Stimulated activated CD8-positive, alpha-beta memory T cell treated with anti-CD3 and anti-CD28 coated beads, Interleukin-2, amount 100 ng/mL, for 1 hour (primary cell): ENCODE measurements around the gene OR4D10.
"Not testable (repeated sequence)": the region's sequence is repeated elsewhere in the genome, so short reads cannot be mapped to it uniquely, and the experiment has no call there.

Experiments
- DNase-seq, 2 donors: peaks; one replicate each; pipeline ENCODE4 v3.0.0-alpha.2; 2020; ENCODE audit warnings: low read depth in 2 of 2

The OR4D10 gene

DNA sequence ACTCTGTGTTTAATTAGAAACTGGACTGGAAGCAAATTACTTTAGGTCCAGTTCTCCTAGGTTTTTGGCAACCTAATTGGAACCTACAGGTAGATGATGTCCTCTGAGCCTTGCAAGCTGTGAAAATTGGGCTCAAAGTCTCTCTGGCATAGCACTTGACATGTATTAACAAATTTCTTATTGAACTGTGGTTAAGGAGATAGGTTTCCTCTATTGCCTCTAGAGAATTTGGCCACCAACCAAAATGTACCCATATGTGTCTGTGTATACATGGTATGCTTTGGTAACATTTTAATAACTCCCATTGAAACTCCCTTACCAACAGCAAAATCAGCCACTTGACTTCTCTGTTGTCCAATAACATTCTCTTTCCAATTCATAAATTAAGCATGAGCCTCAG is at the start of gene OR4D10:
OR4D10 (plus strand) TSS at position 301 of the 400 bp plus-strand sequence. CDS start 4,115 bp downstream, outside the sequence.
- no peak for DNase-seq

DNA sequence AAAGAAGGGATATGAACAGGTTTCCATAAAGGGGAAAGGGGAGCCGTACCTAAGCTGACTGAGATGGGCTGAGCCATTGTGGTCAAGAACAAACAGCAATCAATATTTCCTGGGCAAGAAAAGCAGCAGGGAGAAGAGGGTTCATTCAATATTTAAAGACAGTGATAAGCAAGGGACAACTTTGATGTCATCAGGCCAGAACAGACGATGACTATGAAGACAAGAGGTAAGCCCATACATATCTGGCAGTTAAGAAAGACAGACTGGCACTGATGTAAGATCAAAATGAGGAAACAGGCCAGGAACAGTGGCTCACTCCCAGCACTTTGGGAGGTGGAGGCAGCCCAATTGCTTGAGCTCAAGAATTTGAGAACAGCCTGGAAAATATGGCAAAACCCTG is 49.3 kb upstream of the OR4D10 start:
- DNase-seq: no peak

DNA sequence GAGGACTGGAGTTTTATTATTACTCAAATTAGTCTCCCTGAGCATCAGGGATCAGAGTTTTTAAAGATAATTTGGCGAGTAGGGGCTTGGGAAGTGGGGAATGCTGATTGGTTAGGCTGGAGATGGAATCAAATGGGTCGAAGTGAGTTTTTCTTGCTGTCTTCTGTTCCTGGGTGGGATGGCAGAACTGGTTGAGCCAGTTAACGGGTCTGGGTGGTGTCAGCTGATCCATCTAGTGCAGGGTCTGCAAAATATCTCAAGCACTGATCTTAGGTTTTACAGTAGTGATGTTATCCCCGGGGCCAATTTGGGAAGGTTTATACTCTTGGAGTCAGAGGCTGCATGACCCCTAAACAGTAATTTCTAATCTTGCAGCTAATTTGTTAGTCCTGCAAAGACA is 48.0 kb upstream of the OR4D10 start:
- DNase-seq: no peak

DNA sequence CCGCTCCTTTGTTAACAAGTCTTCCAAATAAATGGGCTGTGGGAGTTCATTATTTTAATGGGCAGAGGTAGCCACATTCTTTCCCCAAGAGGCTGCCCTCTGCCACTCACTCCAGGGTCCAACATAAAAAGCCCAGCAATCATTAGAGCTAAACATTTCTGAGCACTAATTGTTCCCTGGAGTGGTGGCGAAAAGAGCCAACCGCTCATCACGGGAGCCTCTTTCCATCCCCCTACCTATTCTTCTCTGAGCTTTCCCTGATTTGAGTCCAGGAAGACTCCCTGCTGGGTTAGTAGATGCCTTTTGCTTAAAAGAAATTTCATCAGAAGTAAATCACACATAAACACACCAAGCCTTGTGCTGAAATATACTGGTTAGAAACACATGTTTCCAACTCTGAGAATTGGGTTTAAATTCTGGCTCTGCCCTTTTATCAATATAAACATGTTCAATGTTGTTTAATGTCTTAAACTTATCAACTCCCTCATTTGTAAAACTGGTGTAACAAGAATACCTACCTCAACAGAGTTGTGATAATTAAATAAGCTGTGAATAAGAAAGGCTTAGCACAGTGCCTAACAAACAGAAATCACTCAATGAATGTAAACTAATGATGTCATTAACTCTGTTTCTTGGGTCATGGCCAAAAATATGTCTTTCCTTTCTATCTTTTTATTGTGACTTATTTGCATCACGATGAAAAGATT is 46.6 kb upstream of the OR4D10 start, which contains the start of gene OR5A2:
OR5A2 (minus strand) TSS at position 53 of the 707 bp plus-strand sequence. CDS start 3,460 bp downstream, outside the sequence.
- no peak for DNase-seq

DNA sequence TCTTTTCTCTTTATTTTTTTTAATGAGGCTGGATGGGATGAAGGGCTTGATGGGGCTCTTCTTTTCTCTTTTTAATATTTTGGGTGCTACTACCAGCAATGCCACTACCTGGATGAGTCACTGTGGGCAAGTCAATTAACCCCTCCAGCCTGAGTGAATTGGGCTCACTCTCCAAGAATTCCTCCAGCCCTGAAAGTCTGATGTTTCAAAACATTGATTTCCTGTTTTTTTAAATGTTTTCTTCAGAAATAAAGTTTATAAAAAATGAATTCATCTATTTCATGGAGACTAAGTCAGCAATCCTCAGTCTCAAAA is 46.1 kb upstream of the OR4D10 start:
- DNase-seq: no peak

DNA sequence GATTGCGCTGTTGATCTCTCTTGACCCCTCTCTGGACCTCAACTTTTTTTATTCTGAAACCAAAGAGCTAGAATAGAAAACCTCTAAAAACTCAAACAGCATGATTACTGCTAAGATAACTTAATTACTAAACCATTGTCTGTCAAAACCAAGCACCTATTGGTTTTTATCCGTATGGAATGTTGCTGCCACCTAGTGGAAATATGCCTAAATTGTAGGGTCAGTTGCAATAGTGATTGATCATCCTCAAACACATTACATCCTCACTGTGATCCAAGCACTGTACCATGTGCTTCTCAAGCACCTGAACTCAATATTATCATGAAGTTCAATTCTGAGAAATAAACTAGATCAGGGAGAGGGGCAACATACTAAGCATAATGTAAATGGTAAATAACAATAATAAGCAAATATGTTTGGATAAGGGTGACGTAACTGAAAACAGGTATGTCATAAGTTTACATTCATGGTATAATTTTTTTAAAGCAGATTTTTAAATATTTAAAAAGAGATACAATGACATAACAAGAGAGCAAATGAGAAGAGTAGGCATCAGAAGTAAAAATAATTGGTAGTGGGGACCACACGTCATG is 43.1 kb upstream of the OR4D10 start:
- DNase-seq: no peak

DNA sequence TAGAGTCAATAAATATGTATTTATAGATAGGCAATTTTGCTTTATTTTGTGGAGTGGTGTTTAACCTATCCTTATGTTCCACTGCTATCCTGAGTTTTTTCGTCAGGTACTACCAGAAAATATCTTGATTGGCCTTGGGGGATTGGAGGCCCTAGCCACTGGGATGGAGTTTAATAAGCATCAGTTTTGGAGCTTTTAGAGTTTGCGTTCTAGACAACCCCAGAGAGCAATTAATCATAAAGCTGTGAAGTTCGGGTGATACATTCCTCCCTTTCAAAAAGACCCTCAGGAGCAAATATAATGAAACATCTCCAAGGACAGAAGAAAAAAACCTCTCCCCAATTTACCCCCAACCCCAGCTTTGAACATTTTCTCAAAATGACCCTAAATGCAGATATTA is 36.9 kb upstream of the OR4D10 start, which contains the start of gene OR5A1:
OR5A1 (plus strand) TSS at position 301 of the 400 bp plus-strand sequence. CDS start 6,700 bp downstream, outside the sequence.
- DNase-seq: no peak

DNA sequence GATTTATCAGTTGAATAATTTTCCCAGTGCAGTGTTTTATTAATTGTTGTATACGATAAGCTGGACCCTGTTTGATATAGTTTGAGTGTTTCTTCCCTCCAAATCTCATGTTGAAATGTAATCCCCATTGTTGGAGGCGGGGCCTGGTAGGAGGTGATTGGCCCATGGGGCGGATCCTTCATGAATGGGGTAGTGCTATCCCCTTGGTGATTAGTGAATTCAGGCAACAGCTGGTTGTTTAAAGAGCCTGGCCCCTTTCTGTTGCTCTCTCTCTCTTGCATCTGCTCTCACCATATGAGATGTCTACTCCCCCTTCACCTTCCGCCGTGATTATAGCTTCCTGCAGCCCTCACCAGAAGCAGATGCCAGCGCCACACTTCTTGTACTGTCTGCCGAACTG is 35.3 kb upstream of the OR4D10 start:
- no peak for DNase-seq

DNA sequence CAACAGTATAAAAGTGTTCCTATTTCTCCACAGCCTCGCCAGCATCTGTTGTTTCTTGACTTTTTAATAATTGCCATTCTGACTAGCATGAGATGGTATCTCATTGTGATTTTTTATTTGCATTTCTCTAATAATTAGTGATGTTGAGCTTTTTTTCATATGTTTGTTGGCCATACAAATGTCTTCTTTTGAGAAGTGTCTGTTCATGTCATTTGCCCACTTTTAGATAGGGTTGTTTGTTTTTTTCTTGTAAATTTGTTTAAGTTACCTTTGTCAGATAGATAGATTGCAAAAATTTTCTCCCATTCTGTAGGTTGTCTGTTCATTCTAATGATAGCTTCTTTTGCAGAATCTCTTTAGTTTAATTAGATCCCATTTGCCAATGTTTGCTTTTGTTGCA is 27.5 kb upstream of the OR4D10 start:
- not testable (repeated sequence) for DNase-seq

DNA sequence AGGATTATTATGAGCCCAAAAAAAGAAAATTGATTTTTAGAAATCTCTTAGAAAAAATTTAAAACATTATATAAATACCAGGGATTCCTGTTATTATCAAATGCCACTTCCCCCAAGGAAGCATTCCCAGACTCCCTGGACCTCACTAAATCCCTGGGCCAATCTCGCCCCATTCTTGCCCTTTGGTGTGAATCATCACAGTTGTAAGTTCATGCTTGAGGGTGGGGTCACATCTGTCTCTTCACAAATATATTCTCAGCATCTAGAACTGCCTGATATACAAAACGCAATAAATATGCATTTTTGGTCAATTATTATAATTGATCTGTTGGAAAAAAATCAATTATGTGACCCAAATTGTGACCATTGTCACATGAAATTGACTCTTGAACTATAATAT is 24.6 kb upstream of the OR4D10 start:
- DNase-seq: no peak

DNA sequence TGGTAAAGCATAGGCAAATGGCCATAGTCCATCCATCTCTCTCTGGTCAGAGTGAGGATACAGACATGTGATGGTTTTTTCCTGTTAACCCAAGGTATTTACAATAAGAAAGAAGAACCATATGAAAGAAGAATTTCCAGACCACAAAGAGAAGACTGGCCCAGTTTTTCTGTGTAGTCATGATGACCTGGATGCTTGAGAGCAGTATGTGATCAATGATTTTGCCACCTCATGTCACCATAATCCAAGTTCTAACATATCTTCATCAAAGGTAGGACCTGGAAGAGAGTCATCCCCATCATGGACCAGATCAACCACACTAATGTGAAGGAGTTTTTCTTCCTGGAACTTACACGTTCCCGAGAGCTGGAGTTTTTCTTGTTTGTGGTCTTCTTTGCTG is 16.5 kb upstream of the OR4D10 start, which contains the start of gene OR4D6:
OR4D6 (plus strand) TSS at position 301 of the 400 bp plus-strand sequence; CDS start at position 301, 0 bp downstream.
- DNase-seq: no peak

DNA sequence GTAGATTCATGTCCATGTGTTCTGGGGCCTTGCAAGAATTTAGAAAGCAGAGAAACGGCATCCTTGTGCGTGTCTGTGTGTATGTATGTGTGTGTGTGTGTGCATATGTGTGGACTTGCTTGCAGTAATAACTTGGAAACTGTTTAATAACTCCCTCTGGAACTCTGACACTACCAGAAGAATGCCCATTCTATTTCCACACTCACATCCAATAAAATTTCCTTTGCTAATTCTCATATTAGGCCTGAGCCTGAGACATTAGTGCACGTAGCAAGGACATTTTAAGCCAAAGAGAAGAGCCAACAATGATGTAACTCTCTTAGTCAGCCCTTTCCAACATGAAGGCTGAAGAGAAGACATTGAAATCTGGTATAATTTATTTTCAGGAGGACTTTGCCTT is 13.2 kb upstream of the OR4D10 start:
- no peak for DNase-seq

DNA sequence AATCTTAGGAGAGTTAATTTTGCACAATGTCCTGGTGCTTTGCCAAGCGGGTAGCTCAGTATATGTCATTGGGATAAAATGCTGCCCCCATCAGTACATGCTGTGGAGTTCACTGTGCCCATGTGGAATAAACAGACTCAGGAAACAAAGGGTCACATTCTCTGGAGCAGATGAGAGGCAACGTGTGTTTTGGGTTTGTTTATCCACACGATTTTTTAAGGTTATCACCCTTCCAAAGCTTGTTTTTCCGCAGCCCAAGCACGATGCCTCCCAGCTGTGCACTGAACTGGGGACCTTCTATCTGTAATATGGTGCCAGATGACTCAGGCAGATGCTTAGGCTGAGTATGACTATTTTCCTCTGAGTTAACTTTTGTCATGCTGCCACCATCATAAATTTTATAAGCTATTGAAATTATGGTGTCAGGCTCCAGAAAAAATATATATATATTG is 9.9 kb upstream of the OR4D10 start:
- DNase-seq: no peak

DNA sequence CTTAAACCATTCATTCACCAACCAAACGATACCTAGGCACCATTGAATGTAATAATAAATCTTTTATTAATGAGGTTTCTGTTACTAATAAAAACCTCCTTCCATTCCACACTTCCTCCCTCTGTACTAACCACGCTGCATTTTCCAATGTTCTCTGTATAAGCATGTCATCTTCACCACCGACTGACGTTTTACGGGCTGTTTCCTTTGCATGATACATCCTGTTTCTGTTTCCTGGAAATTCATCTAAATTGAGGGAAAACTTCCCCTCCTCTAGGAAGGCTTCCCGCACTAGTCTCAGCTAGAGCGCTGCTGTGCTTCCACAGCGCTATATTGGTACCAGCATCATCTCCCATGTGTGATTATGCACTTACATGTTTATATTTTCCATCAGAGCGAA is 2.1 kb downstream of the OR4D10 start:
- no peak for DNase-seq

DNA sequence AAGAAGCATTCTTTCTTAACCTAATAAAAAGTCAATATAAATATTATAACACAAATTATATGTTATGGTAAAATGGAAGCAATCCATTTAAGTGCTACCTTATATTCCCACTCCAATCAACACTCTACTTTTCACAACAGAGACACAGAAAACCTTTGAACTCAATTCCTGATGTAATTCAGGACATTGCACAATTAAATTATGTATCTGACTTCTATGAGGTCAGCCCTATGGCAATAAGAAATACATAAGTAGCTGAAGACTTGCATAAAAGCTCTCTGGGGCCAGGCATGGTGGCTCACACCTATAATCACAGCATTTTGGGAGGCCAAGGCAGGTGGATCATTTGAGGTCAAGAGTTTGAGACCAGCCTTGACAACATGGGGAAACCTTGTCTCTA is 6.8 kb downstream of the OR4D10 start:
- no peak for DNase-seq

DNA sequence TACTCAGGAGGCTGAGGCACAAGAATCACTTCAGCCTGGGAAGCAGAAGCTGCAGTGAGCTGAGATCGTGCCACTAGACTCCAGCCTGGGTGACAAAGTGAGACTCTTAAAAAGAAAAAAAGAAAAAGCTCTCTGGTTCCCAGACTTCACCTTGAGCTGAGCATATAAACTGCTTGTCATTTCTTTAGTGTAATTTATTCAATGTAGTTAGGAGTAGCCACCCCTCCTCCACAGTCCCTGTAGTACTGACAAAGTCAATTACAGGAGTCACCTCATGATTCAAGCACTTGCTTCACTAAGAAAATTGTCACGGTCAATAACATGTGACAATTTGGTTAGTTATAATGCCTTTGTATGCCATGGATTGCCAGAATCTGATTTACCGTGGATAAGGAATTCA is 7.2 kb downstream of the OR4D10 start:
- no peak for DNase-seq

DNA sequence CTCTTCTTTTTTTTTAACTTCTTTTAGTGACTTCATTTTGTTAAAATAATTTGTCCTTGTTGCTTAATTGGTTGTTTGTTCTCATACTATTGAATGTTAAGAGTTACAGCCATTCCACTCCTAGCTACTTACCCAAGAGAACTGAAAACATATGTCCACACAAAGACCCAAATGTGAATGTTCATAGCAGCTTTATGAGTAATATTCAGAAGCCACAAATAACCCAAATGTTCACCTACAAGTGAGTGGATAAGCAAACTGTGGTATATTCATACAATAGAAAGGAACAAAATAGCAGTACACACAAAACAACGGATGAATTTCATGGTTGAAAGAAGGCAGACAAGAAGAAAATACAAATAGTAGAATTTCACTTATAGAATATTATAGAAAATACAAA is 28.8 kb downstream of the OR4D10 start:
- no peak for DNase-seq

DNA sequence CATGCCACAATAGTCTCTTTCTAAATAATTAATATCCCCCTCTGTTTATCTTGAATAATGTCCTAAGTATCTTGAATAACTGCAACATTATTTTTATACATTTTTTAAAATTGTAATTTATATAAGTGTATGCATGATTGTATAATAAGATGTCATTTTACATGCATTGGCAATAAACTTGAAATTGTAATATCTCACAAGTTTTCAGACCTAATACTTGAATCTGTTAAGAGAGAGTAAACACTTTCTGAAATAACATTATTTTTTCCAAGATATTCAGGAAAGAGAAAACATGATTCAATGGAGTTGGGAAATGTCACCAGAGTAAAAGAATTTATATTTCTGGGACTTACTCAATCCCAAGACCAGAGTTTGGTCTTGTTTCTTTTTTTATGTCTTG is 30.2 kb downstream of the OR4D10 start, which contains the start of gene OR4D11:
OR4D11 (plus strand) TSS at position 301 of the 400 bp plus-strand sequence; CDS start at position 301, 0 bp downstream.
- DNase-seq: no peak

DNA sequence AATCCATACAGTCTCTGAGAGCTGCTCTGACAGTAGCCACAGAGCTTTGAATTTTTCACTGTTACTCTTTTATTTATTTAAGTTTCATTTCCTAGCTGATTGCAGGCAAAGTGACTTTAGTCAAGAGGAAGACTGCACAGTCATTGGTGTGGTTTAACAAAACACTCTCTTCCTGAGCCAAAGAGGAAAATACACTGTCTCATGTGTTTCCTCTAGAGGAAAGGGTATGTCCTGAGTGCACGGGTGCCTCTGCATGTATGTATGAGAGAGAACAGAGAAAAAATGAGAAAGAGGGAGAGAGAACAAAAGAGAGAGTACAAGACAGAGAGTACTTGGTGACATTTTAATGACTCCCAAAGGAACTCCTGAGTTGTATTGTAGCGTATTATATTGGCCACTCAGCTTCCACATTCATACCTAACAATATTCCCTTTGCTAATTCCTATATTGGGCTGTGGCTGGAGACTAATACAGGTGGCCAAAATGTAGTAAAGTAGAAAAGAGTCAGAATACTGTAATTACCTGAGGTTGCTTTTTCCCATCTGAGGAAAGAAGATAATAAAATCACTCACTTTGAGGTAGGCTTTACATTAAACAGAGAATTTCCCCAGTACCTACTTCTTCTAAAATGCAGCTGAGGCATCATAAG is 38.0 kb downstream of the OR4D10 start, which contains the start of gene OR4D9:
OR4D9 (plus strand) TSS at position 599 of the 649 bp plus-strand sequence. CDS start 3,374 bp downstream, outside the sequence.
- DNase-seq: no peak

DNA sequence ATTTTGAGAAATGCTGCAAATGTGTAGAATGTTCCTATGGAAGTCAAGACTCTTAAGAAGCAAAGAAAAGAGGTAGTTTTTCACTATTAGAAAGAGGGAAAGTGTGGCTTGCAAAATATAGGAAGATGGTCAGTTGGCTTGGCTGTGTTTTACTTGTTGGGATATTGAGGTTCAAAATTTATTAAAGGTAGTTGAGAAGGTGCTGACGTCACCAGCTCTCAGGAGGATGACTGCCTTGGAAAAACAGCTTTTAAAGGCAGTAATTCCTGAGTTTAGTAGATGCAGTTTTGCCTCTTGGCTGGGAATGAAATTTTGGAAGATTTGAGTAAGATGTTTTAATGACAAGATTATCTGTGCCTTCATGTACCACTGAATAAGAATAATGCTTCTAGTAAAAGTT is 38.6 kb downstream of the OR4D10 start:
- no peak for DNase-seq

DNA sequence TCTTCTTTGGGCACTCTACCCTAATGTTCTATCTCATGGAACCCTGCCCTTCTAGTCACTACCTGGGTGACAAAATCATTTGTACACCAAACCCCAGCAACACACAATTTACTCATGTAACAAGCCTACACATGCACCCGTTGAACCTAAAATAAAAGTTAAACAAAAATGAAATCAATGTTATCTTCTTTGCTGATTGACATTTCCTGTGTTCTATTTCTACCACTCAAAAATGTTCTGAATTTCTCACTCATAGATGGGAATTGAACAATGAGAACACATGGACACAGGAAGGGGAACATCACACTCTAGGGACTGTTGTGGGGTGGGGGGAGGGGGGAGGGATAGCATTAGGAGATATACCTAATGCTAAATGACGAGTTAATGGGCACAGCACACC is 47.0 kb downstream of the OR4D10 start:
- not testable (repeated sequence) for DNase-seq

DNA sequence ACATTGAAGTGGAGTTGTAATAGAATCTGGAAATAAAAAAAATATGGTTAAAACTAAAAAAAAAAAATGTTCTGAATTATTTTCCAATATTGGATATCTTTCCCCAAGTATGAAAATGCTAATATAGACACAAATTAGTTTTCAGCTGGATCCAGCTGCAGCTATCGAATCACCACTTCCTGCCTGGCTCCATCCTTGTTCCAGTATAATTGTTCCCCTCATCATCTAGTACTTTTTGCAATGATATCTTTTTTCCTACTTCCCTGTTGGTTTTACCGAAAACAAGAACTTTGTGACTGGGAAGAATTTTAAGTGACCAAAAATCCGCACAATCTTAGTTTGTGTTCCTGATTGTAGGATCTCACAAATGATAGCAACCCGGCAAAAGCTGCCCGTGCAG is 47.6 kb downstream of the OR4D10 start:
- no peak for DNase-seq

DNA sequence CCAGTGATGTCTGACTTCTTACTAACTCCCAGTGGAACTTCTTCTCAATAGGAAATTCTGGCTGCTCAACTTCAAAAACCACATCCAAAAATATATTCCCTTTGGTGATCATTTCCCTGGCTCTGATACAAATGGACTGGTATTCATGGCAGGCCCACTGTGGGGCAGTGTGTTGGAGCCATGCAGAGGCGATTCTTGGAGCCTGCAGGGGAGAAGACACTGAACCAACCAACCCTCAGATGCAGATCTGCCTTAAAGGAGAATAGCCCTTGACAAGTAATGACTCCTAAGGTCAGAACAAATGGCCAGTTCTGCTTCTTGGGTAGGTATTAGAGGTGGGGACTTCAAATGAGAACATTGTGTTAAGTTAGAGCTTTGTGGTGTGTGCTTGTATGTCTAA is 50.4 kb downstream of the OR4D10 start:
- no peak for DNase-seq
